MM.1S (cell line): ENCODE data around the gene IFNB1.

ENCODE experiments used
- CTCF ChIP-seq: fragments of 300-600 bp; sonication (generic); IDR thresholded peaks from 2 replicates; pipeline ENCODE4 v1.5.1; 2016; ENCODE audit warnings: antibody characterized with exemption, low read length, mixed read lengths
- EZH2 ChIP-seq: fragments of 300-600 bp; sonication (generic); optimal IDR thresholded peaks from 2 replicates; pipeline ENCODE3; 2017; ENCODE audit warnings: low read depth, mild to moderate bottlenecking, antibody characterized with exemption, low read length, mixed read lengths
- EZH2phosphoT487 ChIP-seq: fragments of 300-600 bp; sonication (generic); IDR thresholded peaks from 2 replicates; pipeline ENCODE4 v1.6.1; 2018; ENCODE audit warnings: antibody characterized with exemption, low read length

GRCh38 chr9:21075484-21075883 lies 2.3 kb downstream of the IFNB1 start:
- no peak for TF ChIP-seq CTCF
- TF ChIP-seq EZH2, result no peak
- no peak for TF ChIP-seq EZH2phosphoT487
